Activated naive CD4-positive, alpha-beta T cell treated with anti-CD3 and anti-CD28 coated beads, Interleukin-2, amount 50 U/mL, for 72 hours (primary cell): ENCODE measurements around the gene POLR3E. TPM values are rescaled to one million over a fixed set of nuclear protein-coding genes. Genes with fewer than 3 reads are reported as not detected.
"Not testable (repeated sequence)": the region's sequence is repeated elsewhere in the genome, so short reads cannot be mapped to it uniquely, and the experiment has no call there.

Experiments
- ATAC-seq, 2 donors: fragments of 150-1000 bp; cut with Tn5 transposase; 2 replicates each; pipeline ENCODE4 v1.10.0; 2021; ENCODE audit warnings: mild to moderate bottlenecking in 2 of 2, moderate library complexity in 2 of 2
- DNase-seq, 2 donors: peaks; one replicate each; pipeline ENCODE4 v3.0.0; 2021 to 2022; ENCODE audit warnings: low spot score in 2 of 2
- H3K27ac Mint-ChIP-seq, 2 donors: one replicate each; pipeline ENCODE4 v1.8.0; 2022; ENCODE audit warnings: mild to moderate bottlenecking in 2 of 2, mixed read lengths in 2 of 2
- H3K36me3 Mint-ChIP-seq, 2 donors: one replicate each; pipeline ENCODE4 v1.8.0; 2022; ENCODE audit warnings: mixed read lengths in 2 of 2
- H3K9me3 Mint-ChIP-seq, 2 donors: one replicate each; pipeline ENCODE4 v1.8.0; 2022; ENCODE audit warnings: mixed read lengths in 2 of 2
- total RNA-seq, 2 donors: library from RNA; stranded (reverse); gene quantifications; one replicate each; pipeline ENCODE4 v1.2.3, GENCODE V29; 2022

The POLR3E gene
- total RNA-seq, 2 donors from 2014 or later: 50.3 to 75.4 TPM

- no peak for ATAC-seq
- Mint-ChIP-seq H3K9me3 (no peaks in the 10 kb centered on the region), H3K36me3 (peaks cover 0 to 4% of the 10 kb centered on the region in 2 donors), H3K27ac (no peak overlapping the region)
- no peak for DNase-seq
Observed at GRCh38 chr16:22282254-22282892, 14.8 kb upstream of the POLR3E start.

GRCh38 chr16:22284637-22285036 is 12.6 kb upstream of the POLR3E start:
- DNase-seq (no peak), ATAC-seq (no peak)
- Mint-ChIP-seq H3K36me3 (peaks cover 0 to 4% of the 10 kb centered on the region in 2 donors), H3K9me3 (no peaks in the 10 kb centered on the region), H3K27ac (no peak overlapping the region)

- Mint-ChIP-seq H3K27ac (no peak overlapping the region), H3K9me3 (no peaks in the 10 kb centered on the region), H3K36me3 (peaks cover 0 to 4% of the 10 kb centered on the region in 2 donors)
- ATAC-seq (no peak), DNase-seq (no peak)
Observed at GRCh38 chr16:22285080-22285479, 12.1 kb upstream of the POLR3E start.

- Mint-ChIP-seq H3K27ac (no peak overlapping the region), H3K36me3 (no peaks in the 10 kb centered on the region), H3K9me3 (no peaks in the 10 kb centered on the region)
- no peak for DNase-seq
- no peak for ATAC-seq
Observed at GRCh38 chr16:22291020-22291419, 6.2 kb upstream of the POLR3E start.

- DNase-seq: no peak
- Mint-ChIP-seq H3K36me3 (no peaks in the 10 kb centered on the region), H3K9me3 (no peaks in the 10 kb centered on the region), H3K27ac (no peak overlapping the region)
- ATAC-seq: no peak
Observed at GRCh38 chr16:22291860-22292318, 5.3 kb upstream of the POLR3E start.

- H3K9me3 Mint-ChIP-seq: no peaks in the 10 kb centered on the region
- ATAC-seq (no peak), DNase-seq (no peak)
- no peaks in the 10 kb centered on the region for H3K36me3 Mint-ChIP-seq
- H3K27ac Mint-ChIP-seq: no peak overlapping the region
Observed at GRCh38 chr16:22292320-22292719, 4.9 kb upstream of the POLR3E start.

GRCh38 chr16:22293137-22294106 is 3.8 kb upstream of the POLR3E start:
- no peak for DNase-seq
- no peak for ATAC-seq
- H3K27ac Mint-ChIP-seq: no peak overlapping the region
- no peaks in the 10 kb centered on the region for H3K9me3 Mint-ChIP-seq
- peaks cover 8 to 9% of the 10 kb centered on the region in 2 donors for H3K36me3 Mint-ChIP-seq

- H3K27ac Mint-ChIP-seq: peak overlapping the region; percentile 99 to 100
- DNase-seq: peak; percentile 18 to 34
Observed at GRCh38 chr16:22296225-22297113, 740 bp upstream of the POLR3E start.

GRCh38 chr16:22297871-22298733 is 893 bp downstream of the POLR3E start:
- ATAC-seq (peak; percentile 60 to 68), DNase-seq (peak; percentile 80 to 81)
- Mint-ChIP-seq H3K27ac (peak overlapping the region; percentile 99 to 100), H3K9me3 (no peaks in the 10 kb centered on the region), H3K36me3 (peaks cover 8 to 24% of the 10 kb centered on the region in 2 donors)

More at GRCh38 chr16:22296225-22297113, 740 bp upstream of the POLR3E start:
- H3K36me3 Mint-ChIP-seq: peaks cover 8 to 16% of the 10 kb centered on the region in 2 donors
- H3K9me3 Mint-ChIP-seq: no peaks in the 10 kb centered on the region
- peak in 1 of 2 donors; percentile 1 for ATAC-seq

GRCh38 chr16:22299036-22299435 is 1.8 kb downstream of the POLR3E start:
- ATAC-seq (no peak), DNase-seq (no peak)
- Mint-ChIP-seq H3K9me3 (no peaks in the 10 kb centered on the region), H3K27ac (peak overlapping the region; percentile 99 to 100), H3K36me3 (peaks cover 8 to 24% of the 10 kb centered on the region in 2 donors)

- no peak for ATAC-seq
Observed at GRCh38 chr16:22300427-22301071, 3.3 kb downstream of the POLR3E start.

GRCh38 chr16:22301423-22301822 is 4.2 kb downstream of the POLR3E start:
- peak in 1 of 2 donors; percentile 37 for DNase-seq
- H3K27ac Mint-ChIP-seq: peak overlapping the region; percentile 44 to 100
- H3K36me3 Mint-ChIP-seq: peaks cover 8 to 24% of the 10 kb centered on the region in 2 donors
- H3K9me3 Mint-ChIP-seq, ATAC-seq: not testable (repeated sequence)

More at GRCh38 chr16:22300427-22301071, 3.3 kb downstream of the POLR3E start:
- H3K9me3 Mint-ChIP-seq: no peaks in the 10 kb centered on the region
- peaks cover 8 to 24% of the 10 kb centered on the region in 2 donors for H3K36me3 Mint-ChIP-seq
- H3K27ac Mint-ChIP-seq: peak overlapping the region; percentile 36 to 100
- peak in 1 of 2 donors; percentile 51 for DNase-seq

- Mint-ChIP-seq H3K36me3 (peaks cover 5 to 20% of the 10 kb centered on the region in 2 donors), H3K27ac (peak overlapping the region in 1 of 2 donors; percentile 82), H3K9me3 (no peaks in the 10 kb centered on the region)
- ATAC-seq: no peak
- peak in 1 of 2 donors; percentile 49 for DNase-seq
Observed at GRCh38 chr16:22302776-22303363, 5.7 kb downstream of the POLR3E start.

GRCh38 chr16:22304411-22304810 is 7.2 kb downstream of the POLR3E start:
- Mint-ChIP-seq H3K36me3 (peaks cover 6 to 8% of the 10 kb centered on the region in 2 donors), H3K27ac (peak overlapping the region in 1 of 2 donors; percentile 79)

GRCh38 chr16:22306788-22307187 is 9.6 kb downstream of the POLR3E start:
- H3K9me3 Mint-ChIP-seq: no peaks in the 10 kb centered on the region
- H3K36me3 Mint-ChIP-seq: peaks cover 8% of the 10 kb centered on the region in 2 donors
- ATAC-seq: no peak
- DNase-seq: peak in 1 of 2 donors; percentile 53
- H3K27ac Mint-ChIP-seq: no peak overlapping the region

More at GRCh38 chr16:22304411-22304810, 7.2 kb downstream of the POLR3E start:
- H3K9me3 Mint-ChIP-seq: no peaks in the 10 kb centered on the region
- ATAC-seq (no peak), DNase-seq (no peak)
